Measurements from ENCODE around the gene RACGAP1. TPM values are rescaled to one million over a fixed set of nuclear protein-coding genes. Genes with fewer than 3 reads are reported as not detected.
A peak's percentile ranks its signal among the peaks of the same experiment; 100 is the strongest.

Gene RACGAP1
- total and polyA plus RNA-seq, 2 experiments from 2014 or later: 19.0 to 52.8 TPM

- Histone ChIP-seq H3F3A (replicated peaks; ENCODE audit: low read depth) (no peaks in the 10 kb centered on the region), H3K27me3 (ENCODE audit: insufficient read depth) (peaks cover 23% of the 10 kb centered on the region), H3K79me2 (replicated peaks; ENCODE audit: insufficient read depth) (no peaks in the 10 kb centered on the region), H3K4me1 (ENCODE audit: insufficient read depth) (no peaks in the 10 kb centered on the region), H3K4me2 (peak overlapping the region; percentile 92), H3K4me3 (peak overlapping the region; percentile 64), H3K27ac (ENCODE audit: low read depth) (no peak overlapping the region), H3K36me3 (ENCODE audit: insufficient read depth) (no peaks in the 10 kb centered on the region), H4K20me1 (replicated peaks; ENCODE audit: insufficient read depth) (no peaks in the 10 kb centered on the region), H3K9me2 (ENCODE audit: insufficient read depth) (no peaks in the 10 kb centered on the region), H2AFZ (peak overlapping the region; percentile 100)
- ATAC-seq (peak; percentile 54), DNase-seq (ENCODE audit: low spot score) (peak; percentile 58)
- no peak for TF ChIP-seq EZH2phosphoT487 (IDR thresholded peaks at IDR 0.05; ENCODE audit: unreplicated experiment)
- no peak for TF ChIP-seq ZNF114 (CRISPR knock-in tag; IDR thresholded peaks at IDR 0.05)
- no peak for TF ChIP-seq POLR2AphosphoS5 (IDR thresholded peaks at IDR 0.05; ENCODE audit: low read depth)
- TF ChIP-seq, protein P1, sequence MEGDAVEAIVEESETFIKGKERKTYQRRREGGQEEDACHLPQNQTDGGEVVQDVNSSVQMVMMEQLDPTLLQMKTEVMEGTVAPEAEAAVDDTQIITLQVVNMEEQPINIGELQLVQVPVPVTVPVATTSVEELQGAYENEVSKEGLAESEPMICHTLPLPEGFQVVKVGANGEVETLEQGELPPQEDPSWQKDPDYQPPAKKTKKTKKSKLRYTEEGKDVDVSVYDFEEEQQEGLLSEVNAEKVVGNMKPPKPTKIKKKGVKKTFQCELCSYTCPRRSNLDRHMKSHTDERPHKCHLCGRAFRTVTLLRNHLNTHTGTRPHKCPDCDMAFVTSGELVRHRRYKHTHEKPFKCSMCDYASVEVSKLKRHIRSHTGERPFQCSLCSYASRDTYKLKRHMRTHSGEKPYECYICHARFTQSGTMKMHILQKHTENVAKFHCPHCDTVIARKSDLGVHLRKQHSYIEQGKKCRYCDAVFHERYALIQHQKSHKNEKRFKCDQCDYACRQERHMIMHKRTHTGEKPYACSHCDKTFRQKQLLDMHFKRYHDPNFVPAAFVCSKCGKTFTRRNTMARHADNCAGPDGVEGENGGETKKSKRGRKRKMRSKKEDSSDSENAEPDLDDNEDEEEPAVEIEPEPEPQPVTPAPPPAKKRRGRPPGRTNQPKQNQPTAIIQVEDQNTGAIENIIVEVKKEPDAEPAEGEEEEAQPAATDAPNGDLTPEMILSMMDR (conservative IDR thresholded peaks at IDR 0.05; ENCODE audit: low read depth in 2 of 2): no peak
- no peak for TF ChIP-seq STAT1 (IDR thresholded peaks at IDR 0.05; ENCODE audit: unreplicated experiment)
- TF ChIP-seq, protein P2, sequence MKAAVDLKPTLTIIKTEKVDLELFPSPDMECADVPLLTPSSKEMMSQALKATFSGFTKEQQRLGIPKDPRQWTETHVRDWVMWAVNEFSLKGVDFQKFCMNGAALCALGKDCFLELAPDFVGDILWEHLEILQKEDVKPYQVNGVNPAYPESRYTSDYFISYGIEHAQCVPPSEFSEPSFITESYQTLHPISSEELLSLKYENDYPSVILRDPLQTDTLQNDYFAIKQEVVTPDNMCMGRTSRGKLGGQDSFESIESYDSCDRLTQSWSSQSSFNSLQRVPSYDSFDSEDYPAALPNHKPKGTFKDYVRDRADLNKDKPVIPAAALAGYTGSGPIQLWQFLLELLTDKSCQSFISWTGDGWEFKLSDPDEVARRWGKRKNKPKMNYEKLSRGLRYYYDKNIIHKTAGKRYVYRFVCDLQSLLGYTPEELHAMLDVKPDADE (IDR thresholded peaks at IDR 0.05): no peak
- TF ChIP-seq ZNF331 (CRISPR knock-in tag; IDR thresholded peaks at IDR 0.05; ENCODE audit: low read depth): no peak
- no peak for TF ChIP-seq JUNB (IDR thresholded peaks at IDR 0.05; ENCODE audit: unreplicated experiment)
- TF ChIP-seq ZNF462 (CRISPR knock-in tag; IDR thresholded peaks at IDR 0.05): no peak
- TF ChIP-seq CREB1 (CRISPR knock-in tag; IDR thresholded peaks at IDR 0.05; ENCODE audit: low read depth): no peak
- TF ChIP-seq REST (IDR thresholded peaks at IDR 0.05; ENCODE audit: unreplicated experiment): no peak
- TF ChIP-seq NANOG (IDR thresholded peaks at IDR 0.05; ENCODE audit: borderline replicate concordance): no peak
- TF ChIP-seq EZH2 (IDR thresholded peaks at IDR 0.05; ENCODE audit: low read depth, unreplicated experiment): no peak
- no peaks in the 10 kb centered on the region for H3K9me3 Mint-ChIP-seq
- peaks cover 8% of the 10 kb centered on the region for H3K4me1 Mint-ChIP-seq
- H3K27ac Mint-ChIP-seq: no peak overlapping the region
- H3K36me3 Mint-ChIP-seq (ENCODE audit: low read depth): no peaks in the 10 kb centered on the region; the same call in 2 of the 3 replicates
- H3K4me3 Mint-ChIP-seq: peak overlapping the region; percentile 54; the same call in 2 of the 3 replicates
- H3K27me3 Mint-ChIP-seq (ENCODE audit: insufficient read depth, low read depth, poor library complexity): peaks cover 15% of the 10 kb centered on the region
These were observed 57.5 kb downstream of the RACGAP1 start for GRCh38 chr12:49967777-49968250.

Measured in GM23338 (cell line).